ENCODE data around the gene CNFN. TPM values are rescaled to one million over a fixed set of nuclear protein-coding genes. Genes with fewer than 3 reads are reported as not detected.

CNFN gene
- total RNA-seq, 2 experiments from 2014 or later: not detected

GRCh38 chr19:42422901-42423461 lies 32.9 kb upstream of the CNFN start:
- POLR2A ChIA-PET: interaction anchor here (0.7 to 1.4 kb wide), 2 partner anchors 26 to 27 kb away, joined by 3 to 6 read pairs; no protein-coding TSS in a partner anchor
- peak; percentile 68 for DNase-seq
- CTCF ChIA-PET: interaction anchor here (1.0 to 4.2 kb wide), 9 partner anchors 12 to 291 kb away, joined by 3 to 40 read pairs (median 5); partner anchors contain the start of genes CEACAM1 and POU2F2
- intact Hi-C loops (cut with micrococcal nuclease): loop anchor here (1.0 to 5.0 kb wide), 5 partner anchors 18 to 291 kb away; partner anchors contain the start of genes MEGF8, PAFAH1B3, POU2F2 and PRR19
- H3K27me3 Mint-ChIP-seq: no peaks in the 10 kb centered on the region
- no peaks in the 10 kb centered on the region for H3K36me3 Mint-ChIP-seq
- peak overlapping the region; percentile 87 for H3K27ac Mint-ChIP-seq
- H3K4me3 Mint-ChIP-seq: peak overlapping the region; percentile 92
- H3K4me1 Mint-ChIP-seq (ENCODE audit: low read depth): peaks cover 37% of the 10 kb centered on the region
- no peaks in the 10 kb centered on the region for H3K9me3 Mint-ChIP-seq

DNA sequence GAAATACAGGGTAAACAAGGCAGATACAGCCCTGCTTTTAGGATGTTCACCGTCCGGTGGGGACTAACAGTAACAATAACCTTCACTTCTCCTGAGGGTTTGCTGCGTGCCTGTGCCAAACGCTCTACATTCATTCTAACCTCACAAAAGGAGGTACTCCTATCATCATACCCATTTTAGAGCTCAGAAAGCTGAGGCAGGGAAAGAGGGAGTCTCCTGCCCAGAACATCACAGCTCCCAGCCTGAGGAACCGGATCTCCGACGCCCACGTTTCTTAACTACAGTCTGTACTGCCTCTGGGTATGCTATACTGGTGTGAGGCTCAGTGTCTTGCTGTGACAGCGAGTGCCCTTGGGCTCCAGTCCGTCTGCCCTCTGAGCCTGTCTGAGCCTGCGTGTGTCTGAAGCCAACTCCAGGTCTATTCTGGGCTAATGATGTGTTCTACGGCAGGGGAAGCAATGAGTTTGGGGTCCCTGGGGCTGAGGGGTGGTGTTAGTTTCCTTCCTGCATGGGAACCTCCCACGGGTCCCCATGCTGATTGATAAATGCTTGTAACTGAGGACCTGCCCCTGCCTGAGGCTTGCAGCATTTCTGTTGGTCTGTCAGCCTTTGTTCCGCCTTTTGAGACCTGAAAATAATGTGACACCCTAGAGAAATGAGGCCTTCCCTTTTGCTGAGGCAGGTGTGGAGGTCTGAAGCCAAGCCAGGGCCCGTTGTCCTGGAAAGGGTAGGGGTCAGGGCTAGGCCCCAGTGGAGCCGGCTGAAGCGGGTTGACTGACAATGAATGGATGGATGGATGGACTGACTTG lies 32.2 kb upstream of the CNFN start:
- Mint-ChIP-seq H3K4me1 (ENCODE audit: low read depth) (peaks cover 37% of the 10 kb centered on the region), H3K27me3 (no peaks in the 10 kb centered on the region), H3K4me3 (peak overlapping the region; percentile 92), H3K36me3 (no peaks in the 10 kb centered on the region), H3K9me3 (no peaks in the 10 kb centered on the region), H3K27ac (peak overlapping the region; percentile 87)
- intact Hi-C loops (cut with micrococcal nuclease): loop anchor here (2.0 to 5.0 kb wide), 3 partner anchors 19 to 290 kb away; partner anchors contain the start of genes PAFAH1B3, POU2F2 and PRR19
- no peak for DNase-seq
- ChIA-PET CTCF (interaction anchor here (1.3 to 4.3 kb wide), 4 partner anchors 10 to 290 kb away, joined by 5 to 43 read pairs (median 9); partner anchors contain the start of gene POU2F2), POLR2A (interaction anchor here (1.4 kb wide), 1 partner anchor 28 kb away, joined by 3 read pairs; no protein-coding TSS in a partner anchor)

DNA sequence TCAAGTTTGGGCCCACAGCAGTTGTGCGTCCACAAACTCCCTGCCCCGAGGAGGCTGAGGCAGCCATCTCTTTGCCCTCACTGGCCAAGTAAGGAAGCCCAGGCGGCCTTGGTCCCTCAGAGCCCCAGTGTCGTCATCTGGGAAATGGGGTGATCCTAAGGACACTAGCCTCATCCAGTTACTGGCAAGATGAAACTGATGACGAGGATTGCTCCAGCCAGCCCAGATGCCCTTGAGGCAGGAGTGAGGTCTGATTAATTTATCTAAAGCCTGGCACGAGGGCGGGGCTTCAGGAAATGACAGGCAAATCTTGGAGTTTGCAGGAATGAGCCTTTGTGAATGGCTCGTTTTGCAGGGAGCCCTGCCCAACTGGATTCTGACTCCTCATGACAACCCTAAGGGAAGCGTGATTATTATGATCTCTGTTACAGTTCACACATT lies 31.5 kb upstream of the CNFN start:
- H3K36me3 Mint-ChIP-seq: no peaks in the 10 kb centered on the region
- POLR2A ChIA-PET: no interaction called here
- no peak overlapping the region for H3K27ac Mint-ChIP-seq
- peak overlapping the region; percentile 13 for H3K4me3 Mint-ChIP-seq
- no peaks in the 10 kb centered on the region for H3K9me3 Mint-ChIP-seq
- CTCF ChIA-PET: interaction anchor here (1.0 to 4.3 kb wide), 7 partner anchors 11 to 107 kb away, joined by 3 to 43 read pairs (median 13); partner anchors contain the start of gene CEACAM1
- DNase-seq: no peak
- intact Hi-C loops (cut with micrococcal nuclease): loop anchor here (2.0 to 5.0 kb wide), 3 partner anchors 19 to 289 kb away; partner anchors contain the start of genes PAFAH1B3, POU2F2 and PRR19
- peaks cover 37% of the 10 kb centered on the region for H3K4me1 Mint-ChIP-seq (ENCODE audit: low read depth)
- H3K27me3 Mint-ChIP-seq: no peaks in the 10 kb centered on the region

GRCh38 chr19:42421101-42421500 lies 31.0 kb upstream of the CNFN start:
- DNase-seq: no peak
- CTCF ChIA-PET: interaction anchor here (0.9 to 4.3 kb wide), 9 partner anchors 12 to 125 kb away, joined by 3 to 43 read pairs (median 13); partner anchors contain the start of gene CEACAM1
- H3K4me3 Mint-ChIP-seq: no peak overlapping the region
- intact Hi-C loops (cut with micrococcal nuclease): loop anchor here (5.0 kb wide), 2 partner anchors 119 to 289 kb away; partner anchors contain the start of genes PAFAH1B3, POU2F2 and PRR19
- no peaks in the 10 kb centered on the region for H3K9me3 Mint-ChIP-seq
- H3K4me1 Mint-ChIP-seq (ENCODE audit: low read depth): peaks cover 37% of the 10 kb centered on the region
- H3K36me3 Mint-ChIP-seq: no peaks in the 10 kb centered on the region
- H3K27ac Mint-ChIP-seq: no peak overlapping the region
- POLR2A ChIA-PET: no interaction called here
- H3K27me3 Mint-ChIP-seq: no peaks in the 10 kb centered on the region

GRCh38 chr19:42420055-42420544 lies 30.0 kb upstream of the CNFN start:
- Mint-ChIP-seq H3K9me3 (no peaks in the 10 kb centered on the region), H3K36me3 (no peaks in the 10 kb centered on the region), H3K4me3 (no peak overlapping the region), H3K27ac (peak overlapping the region; percentile 19), H3K4me1 (ENCODE audit: low read depth) (peaks cover 37% of the 10 kb centered on the region), H3K27me3 (no peaks in the 10 kb centered on the region)
- CTCF ChIA-PET: interaction anchor here (0.6 to 4.3 kb wide), 18 partner anchors 9 to 443 kb away, joined by 3 to 43 read pairs (median 4); partner anchors contain the start of gene CEACAM1
- peak; percentile 89 for DNase-seq
- intact Hi-C loops (cut with micrococcal nuclease): loop anchor here (1.0 to 5.0 kb wide), 3 partner anchors 13 to 288 kb away; partner anchors contain the start of genes PAFAH1B3, POU2F2 and PRR19
- POLR2A ChIA-PET: interaction anchor here (1.1 kb wide), 1 partner anchor 24 kb away, joined by 3 read pairs; no protein-coding TSS in a partner anchor

- Mint-ChIP-seq H3K4me3 (no peak overlapping the region), H3K27me3 (no peaks in the 10 kb centered on the region), H3K36me3 (no peaks in the 10 kb centered on the region), H3K27ac (no peak overlapping the region), H3K4me1 (ENCODE audit: low read depth) (peaks cover 36% of the 10 kb centered on the region), H3K9me3 (no peaks in the 10 kb centered on the region)
- no peak for DNase-seq
- ChIA-PET CTCF (interaction anchor here (0.6 to 4.3 kb wide), 10 partner anchors 8 to 442 kb away, joined by 3 to 43 read pairs (median 6); no protein-coding TSS in a partner anchor), POLR2A (interaction anchor here (1.1 kb wide), 1 partner anchor 23 kb away, joined by 3 read pairs; no protein-coding TSS in a partner anchor)
- intact Hi-C loops (cut with micrococcal nuclease): no loop called here
These were observed 29.2 kb upstream of the CNFN start for GRCh38 chr19:42419309-42419708.

DNA sequence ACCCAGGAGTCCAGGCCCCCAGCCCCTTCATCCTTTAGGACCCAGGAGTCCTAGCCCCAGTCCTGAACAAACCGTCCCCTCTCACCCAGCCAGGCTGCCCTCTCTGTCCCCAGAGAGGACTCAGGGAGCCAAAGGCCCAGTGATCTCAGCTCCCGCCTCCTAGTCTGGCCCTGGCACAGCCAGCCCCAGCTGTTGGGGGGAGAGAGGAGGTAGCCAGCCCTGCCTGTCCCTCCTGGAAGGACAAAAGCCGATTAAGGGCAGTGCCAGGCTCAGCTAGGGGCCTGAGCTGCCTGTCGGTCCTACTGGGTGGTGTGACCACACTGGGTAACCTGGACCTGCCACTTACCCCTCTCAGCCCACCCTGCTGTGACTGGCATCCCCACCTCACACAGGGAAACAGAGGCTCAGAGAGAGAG lies 22.6 kb upstream of the CNFN start:
- CTCF ChIA-PET: interaction anchor here (1.1 to 2.1 kb wide), 3 partner anchors 12 to 28 kb away, joined by 3 to 7 read pairs (median 4); no protein-coding TSS in a partner anchor
- POLR2A ChIA-PET: no interaction called here
- Mint-ChIP-seq H3K36me3 (no peaks in the 10 kb centered on the region), H3K27me3 (no peaks in the 10 kb centered on the region), H3K9me3 (no peaks in the 10 kb centered on the region), H3K27ac (no peak overlapping the region), H3K4me1 (ENCODE audit: low read depth) (no peaks in the 10 kb centered on the region), H3K4me3 (no peak overlapping the region)
- no peak for DNase-seq
- intact Hi-C loops (cut with micrococcal nuclease): no loop called here

DNA sequence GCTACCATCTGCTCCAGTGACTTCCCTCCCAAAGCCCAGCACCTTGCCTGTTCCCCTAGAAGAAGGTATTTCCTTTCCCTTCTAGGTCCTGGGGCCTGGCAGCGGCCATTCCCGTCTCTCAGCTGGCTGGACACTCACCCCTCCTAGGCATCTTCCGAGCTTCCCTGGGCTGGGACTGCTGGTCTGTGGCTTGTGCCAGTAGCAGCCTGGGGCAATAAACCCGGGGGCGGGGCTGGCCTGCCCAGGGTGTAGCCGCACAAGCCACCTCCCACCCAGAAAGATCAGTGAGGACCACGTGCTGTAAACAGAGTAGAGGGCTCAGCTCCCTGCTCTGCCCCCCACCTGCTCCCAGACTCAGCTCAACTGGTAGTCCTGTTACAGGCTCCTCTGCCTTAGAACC lies 22.1 kb upstream of the CNFN start:
- no peak for DNase-seq
- Mint-ChIP-seq H3K36me3 (no peaks in the 10 kb centered on the region), H3K4me3 (no peak overlapping the region), H3K27ac (no peak overlapping the region), H3K27me3 (no peaks in the 10 kb centered on the region), H3K9me3 (no peaks in the 10 kb centered on the region), H3K4me1 (ENCODE audit: low read depth) (no peaks in the 10 kb centered on the region)
- intact Hi-C loops (cut with micrococcal nuclease): no loop called here
- ChIA-PET CTCF (interaction anchor here (0.9 to 2.1 kb wide), 5 partner anchors 8 to 26 kb away, joined by 3 to 7 read pairs (median 4); no protein-coding TSS in a partner anchor), POLR2A (interaction anchor here (0.8 kb wide), 1 partner anchor 17 kb away, joined by 3 read pairs; no protein-coding TSS in a partner anchor)

DNA sequence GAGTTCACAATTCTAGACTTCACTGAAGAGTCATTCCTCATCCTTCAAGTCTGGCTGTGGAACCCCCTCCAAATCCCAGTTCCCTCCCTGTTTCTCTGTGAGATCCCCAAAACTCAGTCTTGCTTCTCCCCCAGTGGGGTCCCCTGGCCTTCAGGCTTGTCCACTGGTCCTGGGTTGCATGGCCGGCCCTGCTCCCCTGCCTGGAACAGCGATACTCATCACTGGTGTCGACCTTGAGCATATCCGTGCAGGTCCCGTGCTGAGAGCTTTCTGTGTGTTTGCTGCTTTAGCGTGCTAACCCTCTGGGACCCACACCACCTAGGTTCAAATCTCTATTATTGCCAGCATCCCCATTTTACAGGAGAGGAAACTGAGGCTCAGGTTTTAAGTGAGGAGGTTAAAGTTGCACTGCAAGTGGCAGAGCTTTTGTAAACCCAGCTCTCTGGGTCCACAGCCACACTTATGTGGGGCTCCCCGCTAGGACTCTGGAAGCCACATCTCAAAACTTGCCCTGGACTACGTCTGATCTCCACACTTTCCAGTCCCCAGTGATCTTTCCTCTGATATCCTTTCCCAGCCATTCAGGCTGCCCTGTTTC lies 21.6 kb upstream of the CNFN start:
- ChIA-PET CTCF (interaction anchor here (0.9 to 2.1 kb wide), 5 partner anchors 8 to 27 kb away, joined by 3 to 7 read pairs (median 4); no protein-coding TSS in a partner anchor), POLR2A (interaction anchor here (0.8 kb wide), 1 partner anchor 16 kb away, joined by 3 read pairs; no protein-coding TSS in a partner anchor)
- Mint-ChIP-seq H3K9me3 (no peaks in the 10 kb centered on the region), H3K4me3 (no peak overlapping the region), H3K4me1 (ENCODE audit: low read depth) (no peaks in the 10 kb centered on the region), H3K36me3 (no peaks in the 10 kb centered on the region), H3K27ac (no peak overlapping the region), H3K27me3 (no peaks in the 10 kb centered on the region)
- intact Hi-C loops (cut with micrococcal nuclease): no loop called here
- DNase-seq: no peak

- CTCF ChIA-PET: interaction anchor here (1.0 to 1.5 kb wide), 2 partner anchors 9 to 10 kb away, joined by 5 to 7 read pairs; no protein-coding TSS in a partner anchor
- POLR2A ChIA-PET: no interaction called here
- H3K9me3 Mint-ChIP-seq: no peaks in the 10 kb centered on the region
- no peaks in the 10 kb centered on the region for H3K4me1 Mint-ChIP-seq (ENCODE audit: low read depth)
- no peak for DNase-seq
- intact Hi-C loops (cut with micrococcal nuclease): no loop called here
- H3K4me3 Mint-ChIP-seq: no peak overlapping the region
- H3K27me3 Mint-ChIP-seq: no peaks in the 10 kb centered on the region
- peaks cover under 1% of the 10 kb centered on the region for H3K36me3 Mint-ChIP-seq
- no peak overlapping the region for H3K27ac Mint-ChIP-seq
These were observed 20.3 kb upstream of the CNFN start for GRCh38 chr19:42410371-42410770.

DNA sequence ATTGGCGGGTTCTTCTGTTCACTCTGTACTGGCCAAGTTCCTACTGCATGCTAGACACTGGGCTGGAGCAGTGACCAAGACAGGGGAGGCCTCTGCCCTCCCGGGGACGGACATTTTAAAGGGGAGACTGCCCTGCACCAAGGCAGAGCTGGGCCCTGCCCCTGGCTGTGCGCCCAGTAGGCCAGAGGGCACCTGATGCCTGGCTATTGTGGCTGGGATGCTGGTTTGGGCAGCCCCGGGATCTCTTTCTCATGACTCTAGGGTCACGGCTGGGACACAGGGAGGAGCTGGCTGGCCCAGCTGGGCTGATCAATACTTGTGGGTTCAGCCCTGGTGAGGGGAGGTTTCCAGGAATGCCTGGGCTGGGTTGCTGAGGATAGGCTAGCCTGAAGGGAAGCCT lies 19.4 kb upstream of the CNFN start:
- Mint-ChIP-seq H3K4me1 (ENCODE audit: low read depth) (no peaks in the 10 kb centered on the region), H3K27me3 (no peaks in the 10 kb centered on the region), H3K27ac (no peak overlapping the region), H3K9me3 (no peaks in the 10 kb centered on the region), H3K4me3 (no peak overlapping the region), H3K36me3 (peaks cover 4% of the 10 kb centered on the region)
- intact Hi-C loops (cut with micrococcal nuclease): no loop called here
- DNase-seq: no peak
- CTCF ChIA-PET: interaction anchor here (1.0 to 1.5 kb wide), 2 partner anchors 9 to 11 kb away, joined by 5 to 7 read pairs; no protein-coding TSS in a partner anchor
- POLR2A ChIA-PET: no interaction called here
